ENCODE results near the gene BBIP1.

DNA sequence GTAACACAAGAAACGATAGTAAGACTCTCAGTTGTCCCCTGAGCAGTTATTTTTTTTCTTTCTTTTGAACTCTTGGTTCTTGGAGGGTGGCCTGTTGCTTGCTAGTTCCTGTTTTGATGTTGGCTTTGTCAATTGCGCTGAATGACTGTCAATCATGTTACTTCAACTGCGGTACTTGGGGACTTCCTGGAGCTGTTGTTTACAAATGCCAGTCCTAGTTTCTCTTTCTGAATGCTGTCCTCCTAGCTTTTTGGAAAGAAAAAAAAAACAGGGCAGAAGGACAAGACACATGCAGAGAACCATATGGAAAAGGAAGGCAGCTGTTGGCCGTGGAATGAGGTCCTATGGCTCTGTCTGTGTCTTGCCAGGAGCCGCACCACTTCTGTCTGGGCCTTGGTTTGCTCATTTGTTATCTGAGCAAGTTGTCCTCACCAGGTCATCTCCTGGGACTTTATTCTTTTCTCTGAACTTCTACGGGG lies 54.3 kb downstream of the BBIP1 start:
- TF ChIP-seq, protein P1, sequence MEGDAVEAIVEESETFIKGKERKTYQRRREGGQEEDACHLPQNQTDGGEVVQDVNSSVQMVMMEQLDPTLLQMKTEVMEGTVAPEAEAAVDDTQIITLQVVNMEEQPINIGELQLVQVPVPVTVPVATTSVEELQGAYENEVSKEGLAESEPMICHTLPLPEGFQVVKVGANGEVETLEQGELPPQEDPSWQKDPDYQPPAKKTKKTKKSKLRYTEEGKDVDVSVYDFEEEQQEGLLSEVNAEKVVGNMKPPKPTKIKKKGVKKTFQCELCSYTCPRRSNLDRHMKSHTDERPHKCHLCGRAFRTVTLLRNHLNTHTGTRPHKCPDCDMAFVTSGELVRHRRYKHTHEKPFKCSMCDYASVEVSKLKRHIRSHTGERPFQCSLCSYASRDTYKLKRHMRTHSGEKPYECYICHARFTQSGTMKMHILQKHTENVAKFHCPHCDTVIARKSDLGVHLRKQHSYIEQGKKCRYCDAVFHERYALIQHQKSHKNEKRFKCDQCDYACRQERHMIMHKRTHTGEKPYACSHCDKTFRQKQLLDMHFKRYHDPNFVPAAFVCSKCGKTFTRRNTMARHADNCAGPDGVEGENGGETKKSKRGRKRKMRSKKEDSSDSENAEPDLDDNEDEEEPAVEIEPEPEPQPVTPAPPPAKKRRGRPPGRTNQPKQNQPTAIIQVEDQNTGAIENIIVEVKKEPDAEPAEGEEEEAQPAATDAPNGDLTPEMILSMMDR (IDR thresholded peaks at IDR 0.05), result no peak
- no peak for TF ChIP-seq POLR2A (IDR thresholded peaks at IDR 0.05)

Data from adrenal gland (tissue), 5 donors.